Upper lobe of left lung (tissue), 6 donors: ENCODE measurements around the gene C22orf15. TPM values are rescaled to one million over a fixed set of nuclear protein-coding genes. Genes with fewer than 3 reads are reported as not detected.
A peak's percentile ranks its signal among the peaks of the same experiment; 100 is the strongest.

ENCODE experiments used
- ATAC-seq, 2 donors: fragments of 200-7000 bp; cut with Tn5 transposase; one replicate each; pipeline ENCODE4 v1.9.1; 2022; ENCODE audit warnings: mild to moderate bottlenecking in 2 of 2, moderate library complexity in 2 of 2; ENCODE audit not compliant: low FRiP score in 2 of 2
- DNase-seq, 2 donors: peaks; one replicate each; pipeline ENCODE4 v3.0.0-alpha.2; 2019 to 2020
- H3K27ac ChIP-seq, 4 donors: fragments of 200-600 bp; sonication (generic); one replicate each; pipeline ENCODE4 v1.5.1; 2016 to 2019
- H3K27me3 ChIP-seq, 4 donors: fragments of 200-600 bp; sonication (generic); one replicate each; pipeline ENCODE4 v1.5.1; 2017 to 2019
- H3K36me3 ChIP-seq, 4 donors: fragments of 200-600 bp; sonication (generic); one replicate each; pipeline ENCODE4 v1.5.1; 2016 to 2019
- H3K4me1 ChIP-seq, 4 donors: fragments of 200-600 bp; sonication (generic); one replicate each; pipeline ENCODE4 v1.5.1; 2018 to 2019
- H3K4me3 ChIP-seq, 4 donors: fragments of 200-600 bp; sonication (generic); one replicate each; pipeline ENCODE4 v1.5.1; 2017 to 2019; ENCODE audit warnings: mild to moderate bottlenecking in 2 of 4, moderate library complexity in 1 of 4
- H3K9me3 ChIP-seq, 4 donors: fragments of 200-600 bp; sonication (generic); one replicate each; pipeline ENCODE4 v1.5.1; 2018 to 2019
- CTCF ChIP-seq, 6 experiments: fragments of 450-650 bp in 4 of 6; fragments of 200-600 bp in 2 of 6; sonication (generic) in 2 of 6; IDR thresholded peaks; one replicate each; pipeline ENCODE4 v1.5.1; 2016 to 2019; ENCODE audit warnings: antibody characterized with exemption in 6 of 6
- EP300 ChIP-seq, 4 donors: sonication (generic); formaldehyde crosslinking; IDR thresholded peaks; one replicate each; pipeline ENCODE4 v1.5.1; 2017; ENCODE audit warnings: antibody characterized with exemption in 4 of 4, control low read depth in 2 of 4
- POLR2A ChIP-seq, 4 donors: fragments of 450-650 bp; IDR thresholded peaks; one replicate each; pipeline ENCODE4 v1.5.1; 2016 to 2017; ENCODE audit warnings: antibody characterized with exemption in 4 of 4, mild to moderate bottlenecking in 2 of 4
- POLR2AphosphoS5 ChIP-seq, 2 donors: sonication (generic); formaldehyde crosslinking; IDR thresholded peaks; one replicate each; pipeline ENCODE4 v1.5.1; 2017; ENCODE audit warnings: antibody characterized with exemption in 2 of 2
- WGBS, 2 donors: methylation state at CpG; one replicate each; pipeline ENCODE4 v1.1.5; 2017 to 2018; 5-methylcytosine and 5-hydroxymethylcytosine counted together
- total RNA-seq, 6 donors: library from RNA; depleted of rRNA in 4 of 6; stranded (reverse); fragments of >200 nt in 4 of 6; gene quantifications; one replicate each; pipeline versions ENCODE4 v1.1.0 to v1.2.1, GENCODE V29; 2016 to 2021
- donor health status: DM: no; HTN: no; CAD: no; lungs with moderate emphysema.
- donor health status: DM: no; HTN: yes; CAD: no; lungs with severe emphysema.

C22orf15 gene
- total RNA-seq, 6 donors from 2014 or later = 0.29 to 7.3 (median 4.6) TPM

- Histone ChIP-seq H3K27me3 (no peaks in the 10 kb centered on the region), H3K36me3 (no peaks in the 10 kb centered on the region), H3K9me3 (no peaks in the 10 kb centered on the region), H3K4me3 (peak overlapping the region in 3 of 4 donors; percentile 48 to 55 (median 55)), H3K27ac (no peak overlapping the region), H3K4me1 (peaks cover 24 to 47% (median 34%) of the 10 kb centered on the region in 4 donors)
- no peak for DNase-seq
- WGBS, 2 donors = 17 to 27% methylated on average over 3 to 5 of the region's 6 CpGs
- TF ChIP-seq CTCF (IDR thresholded peaks at IDR 0.05) = no peak
- TF ChIP-seq POLR2AphosphoS5 (IDR thresholded peaks at IDR 0.05) = no peak
- TF ChIP-seq POLR2A (IDR thresholded peaks at IDR 0.05) = no peak
- no peak for TF ChIP-seq EP300 (IDR thresholded peaks at IDR 0.05)
- ATAC-seq = no peak
Measured at GRCh38 chr22:23772315-23772648, 9.5 kb downstream of the C22orf15 start.

GRCh38 chr22:23772649-23773473 lies 10.1 kb downstream of the C22orf15 start, which contains the start of gene MMP11:
Gene MMP11 (plus strand): TSS chr22:23772849. CDS start chr22:23772871, 22 bp downstream.
- TF ChIP-seq POLR2A (IDR thresholded peaks at IDR 0.05) (no peak), POLR2AphosphoS5 (IDR thresholded peaks at IDR 0.05) (no peak), CTCF (IDR thresholded peaks at IDR 0.05) (no peak), EP300 (IDR thresholded peaks at IDR 0.05) (no peak)
- no peaks in the 10 kb centered on the region for H3K36me3 ChIP-seq
- peak within 1 kb of the TSS in 1 of 4 donors; percentile 20 for H3K27ac ChIP-seq
- H3K4me1 ChIP-seq = peaks cover 23 to 43% (median 32%) of the 10 kb centered on the region in 4 donors
- H3K4me3 ChIP-seq = peak within 1 kb of the TSS in 3 of 4 donors; percentile 48 to 55 (median 55)
- H3K9me3 ChIP-seq = no peaks in the 10 kb centered on the region
- 7 to 23% methylated on average over 15 to 42 of the region's 79 CpGs for WGBS, 2 donors
- DNase-seq (peak; percentile 54 to 92), ATAC-seq (peak in 1 of 2 donors; percentile 67)
- H3K27me3 ChIP-seq = no peaks in the 10 kb centered on the region

- Histone ChIP-seq H3K36me3 (no peaks in the 10 kb centered on the region), H3K4me3 (peak overlapping the region in 2 of 4 donors; percentile 55), H3K27me3 (no peaks in the 10 kb centered on the region), H3K27ac (no peak overlapping the region), H3K9me3 (no peaks in the 10 kb centered on the region), H3K4me1 (peaks cover 20 to 36% (median 28%) of the 10 kb centered on the region in 4 donors)
- no peak for DNase-seq
- TF ChIP-seq EP300 (IDR thresholded peaks at IDR 0.05) = no peak
- TF ChIP-seq CTCF (IDR thresholded peaks at IDR 0.05) = no peak
- TF ChIP-seq POLR2AphosphoS5 (IDR thresholded peaks at IDR 0.05) = no peak
- no peak for TF ChIP-seq POLR2A (IDR thresholded peaks at IDR 0.05)
- ATAC-seq = no peak
- 63 to 67% methylated on average over 5 to 7 of the region's 7 CpGs for WGBS, 2 donors
Measured at GRCh38 chr22:23773483-23774113, 10.8 kb downstream of the C22orf15 start.

- TF ChIP-seq POLR2AphosphoS5 (IDR thresholded peaks at IDR 0.05) = no peak
- TF ChIP-seq POLR2A (IDR thresholded peaks at IDR 0.05) = no peak
- TF ChIP-seq CTCF (IDR thresholded peaks at IDR 0.05) = no peak
- TF ChIP-seq EP300 (IDR thresholded peaks at IDR 0.05) = no peak
- no peaks in the 10 kb centered on the region for H3K36me3 ChIP-seq
- H3K27ac ChIP-seq = no peak overlapping the region
- no peaks in the 10 kb centered on the region for H3K9me3 ChIP-seq
- H3K27me3 ChIP-seq = no peaks in the 10 kb centered on the region
- no peak overlapping the region for H3K4me3 ChIP-seq
- 78 to 79% methylated on average over 6 to 12 of the region's 12 CpGs for WGBS, 2 donors
- DNase-seq = no peak
- peaks cover 19 to 30% (median 24%) of the 10 kb centered on the region in 4 donors for H3K4me1 ChIP-seq
- no peak for ATAC-seq
Measured at GRCh38 chr22:23774114-23774921, 11.5 kb downstream of the C22orf15 start.
